T-helper 1 cell treated with Interleukin-12 subunit alpha and Interleukin-12 subunit beta and Interleukin-4 antibody, amounts not matched to agents 30 μg/mL and 1 μg/mL, for 36 hours (primary cell): Measurements from ENCODE around the gene IL27RA.
"Not testable (repeated sequence)": the region's sequence is repeated elsewhere in the genome, so short reads cannot be mapped to it uniquely, and the experiment has no call there.

ENCODE experiments used
- H3K27ac Mint-ChIP-seq: one replicate; pipeline ENCODE4 v1.8.0; 2021; ENCODE audit warnings: mild to moderate bottlenecking, mixed read lengths
- H3K27me3 Mint-ChIP-seq: one replicate; pipeline ENCODE4 v1.8.0; 2021; ENCODE audit warnings: low read depth, mixed read lengths
- H3K36me3 Mint-ChIP-seq: one replicate; pipeline ENCODE4 v1.8.0; 2021; ENCODE audit warnings: low read depth, mixed read lengths
- H3K4me1 Mint-ChIP-seq: one replicate; pipeline ENCODE4 v1.8.0; 2021; ENCODE audit warnings: low read depth, mixed read lengths
- H3K4me3 Mint-ChIP-seq: one replicate; pipeline ENCODE4 v1.8.0; 2021; ENCODE audit warnings: mild to moderate bottlenecking, moderate library complexity, mixed read lengths
- H3K9me3 Mint-ChIP-seq: one replicate; pipeline ENCODE4 v1.8.0; 2021; ENCODE audit warnings: mixed read lengths

IL27RA gene

GRCh38 chr19:14006766-14007562, 24.6 kb upstream of the IL27RA start:
- Mint-ChIP-seq H3K9me3 (no peaks in the 10 kb centered on the region), H3K36me3 (no peaks in the 10 kb centered on the region), H3K4me3 (peak overlapping the region; percentile 97), H3K27me3 (no peaks in the 10 kb centered on the region), H3K4me1 (peaks cover 33% of the 10 kb centered on the region), H3K27ac (peak overlapping the region; percentile 100)

GRCh38 chr19:14012378-14012915, 19.1 kb upstream of the IL27RA start:
- peaks cover 3% of the 10 kb centered on the region for H3K4me1 Mint-ChIP-seq
- no peaks in the 10 kb centered on the region for H3K36me3 Mint-ChIP-seq
- H3K9me3 Mint-ChIP-seq = no peaks in the 10 kb centered on the region
- no peaks in the 10 kb centered on the region for H3K27me3 Mint-ChIP-seq
- H3K27ac Mint-ChIP-seq = no peak overlapping the region
- no peak overlapping the region for H3K4me3 Mint-ChIP-seq

- Mint-ChIP-seq H3K27me3 (no peaks in the 10 kb centered on the region), H3K4me1 (peaks cover 5% of the 10 kb centered on the region), H3K36me3 (no peaks in the 10 kb centered on the region), H3K9me3 (no peaks in the 10 kb centered on the region), H3K4me3 (no peak overlapping the region), H3K27ac (no peak overlapping the region)
These were observed 16.0 kb upstream of the IL27RA start for GRCh38 chr19:14015524-14016035.

- Mint-ChIP-seq H3K27ac (no peak overlapping the region), H3K4me3 (no peak overlapping the region), H3K4me1 (peaks cover 10% of the 10 kb centered on the region), H3K27me3 (no peaks in the 10 kb centered on the region), H3K9me3 (no peaks in the 10 kb centered on the region), H3K36me3 (no peaks in the 10 kb centered on the region)
These were observed 12.5 kb upstream of the IL27RA start for GRCh38 chr19:14019100-14019499.

GRCh38 chr19:14019739-14020138, 11.8 kb upstream of the IL27RA start:
- H3K27ac Mint-ChIP-seq, H3K9me3 Mint-ChIP-seq, H3K4me3 Mint-ChIP-seq, H3K36me3 Mint-ChIP-seq, H3K27me3 Mint-ChIP-seq: not testable (repeated sequence)
- peaks cover 10% of the 10 kb centered on the region for H3K4me1 Mint-ChIP-seq

- no peaks in the 10 kb centered on the region for H3K27me3 Mint-ChIP-seq
- H3K27ac Mint-ChIP-seq = peak overlapping the region; percentile 0
- H3K9me3 Mint-ChIP-seq = no peaks in the 10 kb centered on the region
- no peak overlapping the region for H3K4me3 Mint-ChIP-seq
- no peaks in the 10 kb centered on the region for H3K36me3 Mint-ChIP-seq
- H3K4me1 Mint-ChIP-seq = peaks cover 9% of the 10 kb centered on the region
These were observed 10.1 kb upstream of the IL27RA start for GRCh38 chr19:14021474-14021873.

- no peaks in the 10 kb centered on the region for H3K9me3 Mint-ChIP-seq
These were observed 9.1 kb upstream of the IL27RA start for GRCh38 chr19:14022469-14022868.

GRCh38 chr19:14023404-14024235, 7.9 kb upstream of the IL27RA start:
- Mint-ChIP-seq H3K27ac (no peak overlapping the region), H3K9me3 (no peaks in the 10 kb centered on the region), H3K27me3 (peaks cover 5% of the 10 kb centered on the region), H3K4me1 (peaks cover 7% of the 10 kb centered on the region), H3K4me3 (no peak overlapping the region), H3K36me3 (no peaks in the 10 kb centered on the region)

More at GRCh38 chr19:14022469-14022868, 9.1 kb upstream of the IL27RA start:
- peaks cover 9% of the 10 kb centered on the region for H3K4me1 Mint-ChIP-seq
- H3K4me3 Mint-ChIP-seq = no peak overlapping the region
- no peaks in the 10 kb centered on the region for H3K27me3 Mint-ChIP-seq
- no peak overlapping the region for H3K27ac Mint-ChIP-seq
- no peaks in the 10 kb centered on the region for H3K36me3 Mint-ChIP-seq

- peaks cover 15% of the 10 kb centered on the region for H3K4me1 Mint-ChIP-seq
- H3K36me3 Mint-ChIP-seq, H3K9me3 Mint-ChIP-seq, H3K27ac Mint-ChIP-seq, H3K4me3 Mint-ChIP-seq, H3K27me3 Mint-ChIP-seq: not testable (repeated sequence)
These were observed 4.8 kb upstream of the IL27RA start for GRCh38 chr19:14026652-14027192.

- Mint-ChIP-seq H3K4me3 (no peak within 1 kb of the TSS), H3K27me3 (peaks cover 5% of the 10 kb centered on the region), H3K4me1 (peaks cover 17% of the 10 kb centered on the region), H3K9me3 (no peaks in the 10 kb centered on the region), H3K27ac (no peak within 1 kb of the TSS), H3K36me3 (peaks cover 3% of the 10 kb centered on the region)
These were observed 3.6 kb upstream of the IL27RA start, which contains the start of gene RLN3 for GRCh38 chr19:14027856-14028450. TSS of gene RLN3 (plus strand) at chr19:14028148. CDS start at chr19:14028205, 57 bp downstream.

GRCh38 chr19:14028901-14029300, 2.7 kb upstream of the IL27RA start:
- Mint-ChIP-seq H3K4me3 (no peak overlapping the region), H3K27ac (no peak overlapping the region), H3K9me3 (no peaks in the 10 kb centered on the region), H3K36me3 (peaks cover 4% of the 10 kb centered on the region), H3K4me1 (peaks cover 13% of the 10 kb centered on the region), H3K27me3 (peaks cover 5% of the 10 kb centered on the region)

GRCh38 chr19:14030997-14031718, 404 bp upstream of the IL27RA start:
- H3K27me3 Mint-ChIP-seq = peaks cover 5% of the 10 kb centered on the region
- peaks cover 14% of the 10 kb centered on the region for H3K4me1 Mint-ChIP-seq
- peak overlapping the region; percentile 91 for H3K27ac Mint-ChIP-seq
- peak overlapping the region; percentile 91 for H3K4me3 Mint-ChIP-seq
- H3K9me3 Mint-ChIP-seq = no peaks in the 10 kb centered on the region
- H3K36me3 Mint-ChIP-seq = peaks cover 10% of the 10 kb centered on the region

- Mint-ChIP-seq H3K4me3 (peak overlapping the region; percentile 56), H3K9me3 (no peaks in the 10 kb centered on the region), H3K27me3 (no peaks in the 10 kb centered on the region), H3K4me1 (peaks cover 19% of the 10 kb centered on the region), H3K36me3 (peaks cover 25% of the 10 kb centered on the region), H3K27ac (peak overlapping the region; percentile 57)
These were observed 2.4 kb downstream of the IL27RA start for GRCh38 chr19:14033946-14034345.
